Gastrocnemius medialis (tissue), 4 donors: ENCODE results near the gene ZRANB3.

Experiments used
- POLR2A ChIP-seq, 2 donors: fragments of 450-650 bp; IDR thresholded peaks; one replicate each; pipeline ENCODE4 v1.6.1; 2017; ENCODE audit warnings: antibody characterized with exemption in 2 of 2, mild to moderate bottlenecking in 2 of 2, moderate library complexity in 2 of 2
- TF ChIP-seq, protein P1 (sequence below), 5 experiments: fragments of 450-650 bp in 3 of 5; fragments of 200-600 bp in 2 of 5; sonication (generic) in 2 of 5; IDR thresholded peaks in 4 of 5; conservative IDR thresholded peaks in 1 of 5; 1 replicate in 4 of 5; 2 replicates in 1 of 5; pipeline ENCODE4 v1.5.1; 2016 to 2019; ENCODE audit warnings: antibody characterized with exemption in 5 of 5, mild to moderate bottlenecking in 3 of 5, moderate library complexity in 3 of 5

DNA sequence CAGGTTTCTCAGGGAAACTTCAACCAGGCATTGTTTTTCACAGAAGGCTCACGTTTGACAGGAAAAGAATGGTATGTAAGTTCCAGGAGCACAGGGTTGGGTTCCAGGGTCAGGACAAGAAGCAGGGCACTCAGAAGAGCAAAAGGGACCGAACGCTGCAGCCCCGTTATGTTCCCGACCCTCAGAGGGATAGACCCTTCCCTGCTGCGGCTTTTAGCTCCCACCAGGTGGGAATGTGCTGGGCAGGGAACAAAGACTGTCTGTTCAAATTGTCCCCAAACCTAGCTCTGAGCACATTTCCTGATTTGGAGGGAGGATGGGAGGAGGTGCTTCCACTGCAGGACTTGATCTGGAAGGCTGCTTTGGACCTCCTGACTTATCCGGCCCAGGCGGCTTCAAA lies 348.8 kb downstream of the ZRANB3 start:
- TF ChIP-seq, protein P1, sequence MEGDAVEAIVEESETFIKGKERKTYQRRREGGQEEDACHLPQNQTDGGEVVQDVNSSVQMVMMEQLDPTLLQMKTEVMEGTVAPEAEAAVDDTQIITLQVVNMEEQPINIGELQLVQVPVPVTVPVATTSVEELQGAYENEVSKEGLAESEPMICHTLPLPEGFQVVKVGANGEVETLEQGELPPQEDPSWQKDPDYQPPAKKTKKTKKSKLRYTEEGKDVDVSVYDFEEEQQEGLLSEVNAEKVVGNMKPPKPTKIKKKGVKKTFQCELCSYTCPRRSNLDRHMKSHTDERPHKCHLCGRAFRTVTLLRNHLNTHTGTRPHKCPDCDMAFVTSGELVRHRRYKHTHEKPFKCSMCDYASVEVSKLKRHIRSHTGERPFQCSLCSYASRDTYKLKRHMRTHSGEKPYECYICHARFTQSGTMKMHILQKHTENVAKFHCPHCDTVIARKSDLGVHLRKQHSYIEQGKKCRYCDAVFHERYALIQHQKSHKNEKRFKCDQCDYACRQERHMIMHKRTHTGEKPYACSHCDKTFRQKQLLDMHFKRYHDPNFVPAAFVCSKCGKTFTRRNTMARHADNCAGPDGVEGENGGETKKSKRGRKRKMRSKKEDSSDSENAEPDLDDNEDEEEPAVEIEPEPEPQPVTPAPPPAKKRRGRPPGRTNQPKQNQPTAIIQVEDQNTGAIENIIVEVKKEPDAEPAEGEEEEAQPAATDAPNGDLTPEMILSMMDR (IDR thresholded peaks at IDR 0.05 in 4 of 5, conservative IDR thresholded peaks at IDR 0.05 in 1 of 5) = no peak
- TF ChIP-seq POLR2A (IDR thresholded peaks at IDR 0.05) = no peak
